Lower leg skin (tissue), 3 donors: ENCODE data around the gene FGD1.

Experiments used
- POLR2A ChIP-seq, 2 donors: fragments of 450-650 bp; IDR thresholded peaks; one replicate each; pipeline ENCODE4 v1.6.1; 2016 to 2017; ENCODE audit warnings: antibody characterized with exemption in 2 of 2, mild to moderate bottlenecking in 1 of 2, moderate library complexity in 1 of 2
- TF ChIP-seq, protein P1 (sequence below), 3 donors: fragments of 450-650 bp; IDR thresholded peaks; one replicate each; pipeline ENCODE4 v1.5.1; 2016; ENCODE audit warnings: antibody characterized with exemption in 3 of 3, mild to moderate bottlenecking in 3 of 3, moderate library complexity in 2 of 3

DNA sequence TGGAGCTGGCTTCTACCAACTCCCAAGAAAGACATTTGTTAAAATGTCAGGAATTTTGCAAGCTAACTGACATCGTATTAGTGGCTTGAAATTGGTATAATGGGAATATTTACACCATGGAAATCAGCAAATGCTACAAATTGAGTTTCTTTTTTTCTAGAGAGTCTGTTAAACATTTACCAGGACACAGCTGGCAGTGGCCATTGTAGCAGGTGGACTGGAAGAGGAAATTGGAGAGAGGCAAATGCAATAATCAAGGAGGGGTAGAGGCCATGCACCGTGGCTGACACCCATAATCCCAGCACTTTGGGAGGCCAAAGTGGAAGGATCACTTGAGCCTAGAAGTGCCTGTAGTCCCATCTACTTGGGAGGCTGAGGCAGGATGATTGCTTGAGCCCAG is 88.8 kb downstream of the FGD1 start:
- TF ChIP-seq, protein P1, sequence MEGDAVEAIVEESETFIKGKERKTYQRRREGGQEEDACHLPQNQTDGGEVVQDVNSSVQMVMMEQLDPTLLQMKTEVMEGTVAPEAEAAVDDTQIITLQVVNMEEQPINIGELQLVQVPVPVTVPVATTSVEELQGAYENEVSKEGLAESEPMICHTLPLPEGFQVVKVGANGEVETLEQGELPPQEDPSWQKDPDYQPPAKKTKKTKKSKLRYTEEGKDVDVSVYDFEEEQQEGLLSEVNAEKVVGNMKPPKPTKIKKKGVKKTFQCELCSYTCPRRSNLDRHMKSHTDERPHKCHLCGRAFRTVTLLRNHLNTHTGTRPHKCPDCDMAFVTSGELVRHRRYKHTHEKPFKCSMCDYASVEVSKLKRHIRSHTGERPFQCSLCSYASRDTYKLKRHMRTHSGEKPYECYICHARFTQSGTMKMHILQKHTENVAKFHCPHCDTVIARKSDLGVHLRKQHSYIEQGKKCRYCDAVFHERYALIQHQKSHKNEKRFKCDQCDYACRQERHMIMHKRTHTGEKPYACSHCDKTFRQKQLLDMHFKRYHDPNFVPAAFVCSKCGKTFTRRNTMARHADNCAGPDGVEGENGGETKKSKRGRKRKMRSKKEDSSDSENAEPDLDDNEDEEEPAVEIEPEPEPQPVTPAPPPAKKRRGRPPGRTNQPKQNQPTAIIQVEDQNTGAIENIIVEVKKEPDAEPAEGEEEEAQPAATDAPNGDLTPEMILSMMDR (IDR thresholded peaks at IDR 0.05) = no peak
- no peak for TF ChIP-seq POLR2A (IDR thresholded peaks at IDR 0.05)
